K562 (cell line): ENCODE measurements around the gene DHPS. TPM values are rescaled to one million over a fixed set of nuclear protein-coding genes. Genes with fewer than 3 reads are reported as not detected.

Source experiments
- CTBP1 ChIP-seq: fragments of 450-650 bp; IDR thresholded peaks from 2 replicates; pipeline ENCODE4 v1.6.1; 2016; ENCODE audit warnings: borderline replicate concordance
- ESRRB ChIP-seq: fragments of 250-450 bp; sonication (Bioruptor Pico); IDR thresholded peaks from 2 replicates; pipeline ENCODE4 v1.5.0; 2020; ENCODE audit warnings: mild to moderate bottlenecking, moderate library complexity, borderline replicate concordance
- GTF2F1 ChIP-seq: IDR thresholded peaks from 2 replicates; pipeline ENCODE4 v1.6.1; 2011; ENCODE audit warnings: low read depth, low read length, improper control_type of control experiment
- MEF2D ChIP-seq: conservative IDR thresholded peaks from 2 replicates; pipeline ENCODE4 v1.6.1; 2016; ENCODE audit warnings: low read depth, missing genetic modification characterization, missing compliant biosample characterization
- NEUROD1 ChIP-seq: fragments of 150-350 bp; IDR thresholded peaks from 2 replicates; pipeline ENCODE4 v1.6.1; 2014; ENCODE audit warnings: borderline replicate concordance, low read length, low read depth; ENCODE audit not compliant: partially characterized antibody
- NFYB ChIP-seq: IDR thresholded peaks from 2 replicates; pipeline ENCODE4 v1.6.1; 2011; ENCODE audit warnings: mild to moderate bottlenecking, moderate library complexity; ENCODE audit not compliant: insufficient read length; ENCODE audit errors: extremely low read depth
- NR1H2 ChIP-seq: sonication (generic); formaldehyde crosslinking; IDR thresholded peaks from 2 replicates; pipeline ENCODE4 v1.4.0; 2020; ENCODE audit warnings: mild to moderate bottlenecking, missing genetic modification reagents
- RBM14 ChIP-seq: fragments of 200-400 bp; formaldehyde crosslinking; IDR thresholded peaks from 2 replicates; pipeline ENCODE4 v1.6.1; 2018; ENCODE audit warnings: low read depth, mild to moderate bottlenecking, low read length, moderate library complexity, borderline replicate concordance; ENCODE audit not compliant: insufficient read depth
- RBM34 ChIP-seq: fragments of 200-400 bp; formaldehyde crosslinking; IDR thresholded peaks from 2 replicates; pipeline ENCODE4 v1.6.1; 2018; ENCODE audit warnings: low read length, borderline replicate concordance; ENCODE audit not compliant: insufficient read depth
- SMAD4 ChIP-seq: fragments of 250-450 bp; sonication (Bioruptor Pico); conservative IDR thresholded peaks from 2 replicates; pipeline ENCODE4 v1.8.0; 2021; ENCODE audit warnings: inconsistent platforms, mild to moderate bottlenecking, moderate library complexity
- SRSF3 ChIP-seq: fragments of 200-400 bp; formaldehyde crosslinking; IDR thresholded peaks from 2 replicates; pipeline ENCODE4 v1.6.1; 2016; ENCODE audit warnings: mild to moderate bottlenecking, low read length, moderate library complexity; ENCODE audit not compliant: insufficient read depth
- SUPT5H ChIP-seq: fragments of 450-650 bp; IDR thresholded peaks from 2 replicates; pipeline ENCODE4 v1.6.1; 2016
- ZFX ChIP-seq: sonication (generic); formaldehyde crosslinking; IDR thresholded peaks from 2 replicates; pipeline ENCODE4 v1.8.0; 2022; ENCODE audit warnings: mild to moderate bottlenecking, missing genetic modification reagents, moderate library complexity
- ZNF507 ChIP-seq: conservative IDR thresholded peaks from 2 replicates; pipeline ENCODE4 v1.6.1; 2017; ENCODE audit warnings: missing genetic modification characterization, missing compliant biosample characterization
- ZNF707 ChIP-seq: fragments of 250-450 bp; sonication (Bioruptor Pico); conservative IDR thresholded peaks from 2 replicates; pipeline ENCODE4 v1.8.0; 2022; ENCODE audit warnings: inconsistent platforms, mild to moderate bottlenecking, moderate library complexity
- ZNF830 ChIP-seq: fragments of 250-450 bp; sonication (Bioruptor Pico); IDR thresholded peaks from 2 replicates; pipeline ENCODE4 v1.5.0; 2021; ENCODE audit warnings: mild to moderate bottlenecking
- polyA plus RNA-seq, 8 experiments: library from polyadenylated mRNA; depleted of rRNA in 4 of 8; stranded (reverse) in 5 of 8; unstranded in 3 of 8; fragments of >200 nt; fragmentation: Nextera tagmentation in 2 of 8; fragmentation: Illumina TruSeq in 1 of 8; extraction: Ambion mirVana in 2 of 8; extraction: Trizol in 1 of 8; gene quantifications; 2 replicates each; pipeline versions ENCODE4 v1.2.1 to v1.2.3, GENCODE V29; 2011 to 2014; ENCODE audit warnings: inconsistent platforms in 1 of 8, missing spikeins in 1 of 8
- total RNA-seq, 7 experiments: library from RNA; depleted of rRNA in 6 of 7; stranded (reverse); fragments of >200 nt in 6 of 7; fragmentation: Illumina TruSeq in 2 of 7; extraction: Trizol in 2 of 7; gene quantifications; 2 replicates each; pipeline versions ENCODE4 v1.2.1 to v1.2.3, GENCODE V29; 2011 to 2021; ENCODE audit warnings: low replicate concordance in 1 of 7
- TF ChIP-seq, protein P1 (sequence below): fragments of 250-450 bp; sonication (Bioruptor Pico); IDR thresholded peaks from 2 replicates; pipeline ENCODE4 v1.5.0; 2020; ENCODE audit warnings: mild to moderate bottlenecking, borderline replicate concordance
- TF ChIP-seq, protein P2 (sequence below): sonication (generic); formaldehyde crosslinking; IDR thresholded peaks from 2 replicates; pipeline ENCODE4 v1.8.0; 2022; ENCODE audit warnings: mild to moderate bottlenecking, low read depth, missing genetic modification reagents
- TF ChIP-seq, protein P3 (sequence below): fragments of 250-450 bp; sonication (Bioruptor Pico); IDR thresholded peaks from 2 replicates; pipeline ENCODE4 v1.6.1; 2021; ENCODE audit warnings: mild to moderate bottlenecking
- TF ChIP-seq, protein P4 (sequence below): IDR thresholded peaks from 3 replicates; pipeline ENCODE4 v1.6.1; 2011; ENCODE audit warnings: borderline replicate concordance, mild to moderate bottlenecking, moderate library complexity; ENCODE audit not compliant: insufficient read length; ENCODE audit errors: extremely low read depth

Gene DHPS
- total and polyA plus RNA-seq, 9 of the 15 experiments (the other 6 are each of a cell fraction or from before 2014, with no cell fraction given), result 47.1 to 110 (median 79.9) TPM

DNA sequence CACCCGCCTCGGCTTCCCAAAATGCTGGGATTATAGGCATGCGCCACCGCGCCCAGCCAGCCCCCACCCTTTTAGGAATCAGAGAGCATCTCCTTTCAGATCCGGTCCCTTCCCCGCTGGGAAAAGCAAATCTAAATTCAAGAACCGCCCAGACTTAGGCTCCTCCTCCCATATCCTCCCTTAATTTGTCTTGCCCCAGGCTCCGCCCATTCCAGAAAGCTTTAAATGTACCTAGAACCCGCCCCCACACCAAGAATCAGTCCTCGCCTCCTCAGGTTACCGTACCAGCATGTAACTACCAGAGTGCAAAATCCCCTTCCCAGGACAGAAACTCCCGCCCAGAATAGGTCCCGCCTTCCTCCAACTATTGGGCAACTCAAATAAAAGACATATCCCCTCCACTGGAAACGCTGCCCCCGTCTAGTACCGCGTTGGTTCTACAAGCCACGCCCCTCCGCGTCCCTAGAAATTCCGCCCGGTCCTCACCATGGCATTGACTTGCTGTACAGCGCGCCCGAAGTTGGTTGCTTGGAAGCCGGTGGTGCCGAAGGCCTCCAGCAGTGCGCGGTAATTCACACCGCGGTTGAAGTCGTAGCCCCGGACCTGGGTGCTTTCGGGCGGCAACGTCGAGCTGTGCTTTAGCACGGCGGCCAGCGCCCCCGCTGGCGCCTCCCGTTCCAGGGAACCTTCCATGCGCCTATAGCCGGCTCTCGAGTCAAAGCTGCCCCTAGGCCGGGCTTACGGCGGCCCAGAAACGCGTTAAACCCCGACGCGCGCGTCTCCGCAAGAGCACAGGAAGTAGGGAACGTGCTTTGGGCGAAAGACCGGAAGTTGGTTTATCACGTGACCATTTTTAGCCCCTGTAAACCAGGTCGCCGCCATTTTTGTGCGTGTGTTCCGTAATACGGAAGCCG is at the start of gene DHPS (continued):
- TF ChIP-seq ZNF507 (tag) (no peak), NFYB (no peak), SRSF3 (no peak), ZFX (CRISPR knock-in tag) (peak; percentile 91), ESRRB (CRISPR knock-in tag) (no peak), RBM14 (0 out of 2 replicates have a peak, but pooled peaks have one; percentile 43), SUPT5H (peak; percentile 91), SMAD4 (CRISPR knock-in tag) (peak; percentile 75; the same call in 1 of the 2 replicates), GTF2F1 (peak; percentile 44; the same call in 1 of the 2 replicates), ZNF830 (CRISPR knock-in tag) (peak; percentile 79; the same call in 1 of the 2 replicates), MEF2D (0 out of 2 replicates have a peak, but pooled peaks have one; percentile 9), NR1H2 (CRISPR knock-in tag) (0 out of 2 replicates have a peak, but pooled peaks have one; percentile 82), RBM34 (no peak), NEUROD1 (no peak), ZNF707 (CRISPR knock-in tag) (no peak), CTBP1 (peak; percentile 76)
- TF ChIP-seq, protein P1, sequence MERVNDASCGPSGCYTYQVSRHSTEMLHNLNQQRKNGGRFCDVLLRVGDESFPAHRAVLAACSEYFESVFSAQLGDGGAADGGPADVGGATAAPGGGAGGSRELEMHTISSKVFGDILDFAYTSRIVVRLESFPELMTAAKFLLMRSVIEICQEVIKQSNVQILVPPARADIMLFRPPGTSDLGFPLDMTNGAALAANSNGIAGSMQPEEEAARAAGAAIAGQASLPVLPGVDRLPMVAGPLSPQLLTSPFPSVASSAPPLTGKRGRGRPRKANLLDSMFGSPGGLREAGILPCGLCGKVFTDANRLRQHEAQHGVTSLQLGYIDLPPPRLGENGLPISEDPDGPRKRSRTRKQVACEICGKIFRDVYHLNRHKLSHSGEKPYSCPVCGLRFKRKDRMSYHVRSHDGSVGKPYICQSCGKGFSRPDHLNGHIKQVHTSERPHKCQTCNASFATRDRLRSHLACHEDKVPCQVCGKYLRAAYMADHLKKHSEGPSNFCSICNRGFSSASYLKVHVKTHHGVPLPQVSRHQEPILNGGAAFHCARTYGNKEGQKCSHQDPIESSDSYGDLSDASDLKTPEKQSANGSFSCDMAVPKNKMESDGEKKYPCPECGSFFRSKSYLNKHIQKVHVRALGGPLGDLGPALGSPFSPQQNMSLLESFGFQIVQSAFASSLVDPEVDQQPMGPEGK (CRISPR knock-in tag), result no peak
- TF ChIP-seq, protein P2, sequence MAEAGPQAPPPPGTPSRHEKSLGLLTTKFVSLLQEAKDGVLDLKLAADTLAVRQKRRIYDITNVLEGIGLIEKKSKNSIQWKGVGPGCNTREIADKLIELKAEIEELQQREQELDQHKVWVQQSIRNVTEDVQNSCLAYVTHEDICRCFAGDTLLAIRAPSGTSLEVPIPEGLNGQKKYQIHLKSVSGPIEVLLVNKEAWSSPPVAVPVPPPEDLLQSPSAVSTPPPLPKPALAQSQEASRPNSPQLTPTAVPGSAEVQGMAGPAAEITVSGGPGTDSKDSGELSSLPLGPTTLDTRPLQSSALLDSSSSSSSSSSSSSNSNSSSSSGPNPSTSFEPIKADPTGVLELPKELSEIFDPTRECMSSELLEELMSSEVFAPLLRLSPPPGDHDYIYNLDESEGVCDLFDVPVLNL (CRISPR knock-in tag), result no peak
- TF ChIP-seq, protein P3, sequence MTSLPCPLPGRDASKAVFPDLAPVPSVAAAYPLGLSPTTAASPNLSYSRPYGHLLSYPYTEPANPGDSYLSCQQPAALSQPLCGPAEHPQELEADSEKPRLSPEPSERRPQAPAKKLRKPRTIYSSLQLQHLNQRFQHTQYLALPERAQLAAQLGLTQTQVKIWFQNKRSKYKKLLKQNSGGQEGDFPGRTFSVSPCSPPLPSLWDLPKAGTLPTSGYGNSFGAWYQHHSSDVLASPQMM (CRISPR knock-in tag), result no peak
- TF ChIP-seq, protein P4, sequence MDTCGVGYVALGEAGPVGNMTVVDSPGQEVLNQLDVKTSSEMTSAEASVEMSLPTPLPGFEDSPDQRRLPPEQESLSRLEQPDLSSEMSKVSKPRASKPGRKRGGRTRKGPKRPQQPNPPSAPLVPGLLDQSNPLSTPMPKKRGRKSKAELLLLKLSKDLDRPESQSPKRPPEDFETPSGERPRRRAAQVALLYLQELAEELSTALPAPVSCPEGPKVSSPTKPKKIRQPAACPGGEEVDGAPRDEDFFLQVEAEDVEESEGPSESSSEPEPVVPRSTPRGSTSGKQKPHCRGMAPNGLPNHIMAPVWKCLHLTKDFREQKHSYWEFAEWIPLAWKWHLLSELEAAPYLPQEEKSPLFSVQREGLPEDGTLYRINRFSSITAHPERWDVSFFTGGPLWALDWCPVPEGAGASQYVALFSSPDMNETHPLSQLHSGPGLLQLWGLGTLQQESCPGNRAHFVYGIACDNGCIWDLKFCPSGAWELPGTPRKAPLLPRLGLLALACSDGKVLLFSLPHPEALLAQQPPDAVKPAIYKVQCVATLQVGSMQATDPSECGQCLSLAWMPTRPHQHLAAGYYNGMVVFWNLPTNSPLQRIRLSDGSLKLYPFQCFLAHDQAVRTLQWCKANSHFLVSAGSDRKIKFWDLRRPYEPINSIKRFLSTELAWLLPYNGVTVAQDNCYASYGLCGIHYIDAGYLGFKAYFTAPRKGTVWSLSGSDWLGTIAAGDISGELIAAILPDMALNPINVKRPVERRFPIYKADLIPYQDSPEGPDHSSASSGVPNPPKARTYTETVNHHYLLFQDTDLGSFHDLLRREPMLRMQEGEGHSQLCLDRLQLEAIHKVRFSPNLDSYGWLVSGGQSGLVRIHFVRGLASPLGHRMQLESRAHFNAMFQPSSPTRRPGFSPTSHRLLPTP, result no peak
